GM12878 (cell line): ENCODE data around the gene TMPRSS4. TPM values are rescaled to one million over a fixed set of nuclear protein-coding genes. Genes with fewer than 3 reads are reported as not detected.
A peak's percentile ranks its signal among the peaks of the same experiment; 100 is the strongest.

ENCODE experiments used
- JUNB ChIP-seq: IDR thresholded peaks from 2 replicates; pipeline ENCODE4 v1.6.1; 2016; ENCODE audit warnings: antibody characterized with exemption, mild to moderate bottlenecking
- KDM1A ChIP-seq: fragments of 200-600 bp; sonication (generic); IDR thresholded peaks from 2 replicates; pipeline ENCODE4 v1.6.1; 2016; ENCODE audit warnings: borderline replicate concordance
- MTA2 ChIP-seq: fragments of 450-650 bp; IDR thresholded peaks from 2 replicates; pipeline ENCODE4 v1.6.1; 2016; ENCODE audit warnings: low read depth, mild to moderate bottlenecking, moderate library complexity
- NFXL1 ChIP-seq: fragments of 450-650 bp; IDR thresholded peaks from 2 replicates; pipeline ENCODE4 v1.6.1; 2017; ENCODE audit warnings: antibody characterized with exemption, mild to moderate bottlenecking, borderline replicate concordance
- NFYA ChIP-seq: IDR thresholded peaks from 2 replicates; pipeline ENCODE4 v1.6.1; 2011; ENCODE audit warnings: low read depth, mild to moderate bottlenecking, low read length, improper control_type of control experiment, borderline replicate concordance
- NR2C2 ChIP-seq: IDR thresholded peaks from 2 replicates; pipeline ENCODE4 v1.6.1; 2011; ENCODE audit warnings: borderline replicate concordance, low read depth; ENCODE audit not compliant: control insufficient read depth, insufficient read length
- RCOR1 ChIP-seq: conservative IDR thresholded peaks from 2 replicates; pipeline ENCODE4 v1.6.1; 2012; ENCODE audit warnings: low read depth, low read length, improper control_type of control experiment
- RFX5 ChIP-seq: IDR thresholded peaks from 2 replicates; pipeline ENCODE4 v1.6.1; 2011; ENCODE audit warnings: low read depth, low read length, improper control_type of control experiment
- RUNX3 ChIP-seq: IDR thresholded peaks from 2 replicates; pipeline ENCODE4 v1.6.1; 2012; ENCODE audit warnings: low read length, inconsistent platforms
- SP1 ChIP-seq: IDR thresholded peaks from one replicate; pipeline ENCODE4 v1.6.1; 2011; ENCODE audit warnings: low read depth, low read length
- SREBF2 ChIP-seq: IDR thresholded peaks from 2 replicates; pipeline ENCODE4 v1.6.1; 2012; ENCODE audit warnings: mild to moderate bottlenecking, low read length
- SUPT20H ChIP-seq: IDR thresholded peaks from 2 replicates; pipeline ENCODE4 v1.6.1; 2011; ENCODE audit warnings: low read depth, mild to moderate bottlenecking, low read length, moderate library complexity, borderline replicate concordance; ENCODE audit not compliant: control insufficient read depth
- ZNF217 ChIP-seq: fragments of 450-650 bp; IDR thresholded peaks from 2 replicates; pipeline ENCODE4 v1.6.1; 2017; ENCODE audit warnings: antibody characterized with exemption, mild to moderate bottlenecking
- polyA plus RNA-seq, 11 experiments: library from polyadenylated mRNA; depleted of rRNA in 4 of 11; unstranded in 6 of 11; stranded (reverse) in 5 of 11; fragments of >200 nt; fragmentation: Nextera tagmentation in 4 of 11; fragmentation: Illumina TruSeq in 1 of 11; extraction: Ambion mirVana in 4 of 11; extraction: Trizol in 1 of 11; gene quantifications; 1 replicate in 1 of 11; 2 replicates in 10 of 11; pipeline versions ENCODE4 v1.2.1 to v1.2.3, GENCODE V29; 2011 to 2016; ENCODE audit warnings: inconsistent platforms in 2 of 11, missing spikeins in 2 of 11, low read depth in 1 of 11
- total RNA-seq, 4 experiments: library from RNA; depleted of rRNA in 3 of 4; stranded (reverse); fragments of >200 nt in 3 of 4; fragmentation: Illumina TruSeq in 1 of 4; extraction: Trizol in 1 of 4; gene quantifications; 2 replicates each; pipeline versions ENCODE4 v1.2.1 to v1.2.3, GENCODE V29; 2013 to 2021
- TF ChIP-seq, protein P1 (sequence below): fragments of 450-650 bp; formaldehyde crosslinking; IDR thresholded peaks from 2 replicates; pipeline ENCODE4 v1.4.0; 2022; ENCODE audit warnings: mild to moderate bottlenecking, moderate library complexity
- TF ChIP-seq, protein P2 (sequence below): fragments of 450-650 bp; IDR thresholded peaks from 2 replicates; pipeline ENCODE4 v1.6.1; 2017; ENCODE audit warnings: mild to moderate bottlenecking, low read depth, inconsistent platforms; ENCODE audit not compliant: poor library complexity, severe bottlenecking

Gene TMPRSS4
- total and polyA plus RNA-seq, 10 of the 15 experiments (the other 5 are each of a cell fraction or from before 2014, with no cell fraction given) = 0.14 to 0.26 TPM; not detected in 8

DNA sequence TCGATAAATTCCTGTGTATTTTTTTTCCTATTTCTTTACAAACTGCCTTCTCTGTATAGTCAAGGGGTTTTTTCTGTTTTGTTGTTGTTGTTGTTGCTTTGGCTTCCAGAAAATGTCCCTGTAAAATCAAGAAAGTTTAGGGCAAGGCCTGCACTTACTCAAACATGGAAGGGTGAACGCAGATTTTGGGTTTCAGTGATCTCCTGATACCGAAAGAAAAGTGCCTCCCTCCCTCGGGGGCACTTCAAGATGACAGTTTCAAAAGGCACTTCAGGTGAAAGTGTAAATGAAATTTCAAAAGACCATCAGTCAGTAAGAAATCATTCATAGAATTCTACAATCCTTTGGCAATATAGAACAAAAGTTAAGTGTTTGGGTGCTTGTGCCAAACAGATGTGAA lies 43.4 kb upstream of the TMPRSS4 start (continued):
- TF ChIP-seq, protein P1, sequence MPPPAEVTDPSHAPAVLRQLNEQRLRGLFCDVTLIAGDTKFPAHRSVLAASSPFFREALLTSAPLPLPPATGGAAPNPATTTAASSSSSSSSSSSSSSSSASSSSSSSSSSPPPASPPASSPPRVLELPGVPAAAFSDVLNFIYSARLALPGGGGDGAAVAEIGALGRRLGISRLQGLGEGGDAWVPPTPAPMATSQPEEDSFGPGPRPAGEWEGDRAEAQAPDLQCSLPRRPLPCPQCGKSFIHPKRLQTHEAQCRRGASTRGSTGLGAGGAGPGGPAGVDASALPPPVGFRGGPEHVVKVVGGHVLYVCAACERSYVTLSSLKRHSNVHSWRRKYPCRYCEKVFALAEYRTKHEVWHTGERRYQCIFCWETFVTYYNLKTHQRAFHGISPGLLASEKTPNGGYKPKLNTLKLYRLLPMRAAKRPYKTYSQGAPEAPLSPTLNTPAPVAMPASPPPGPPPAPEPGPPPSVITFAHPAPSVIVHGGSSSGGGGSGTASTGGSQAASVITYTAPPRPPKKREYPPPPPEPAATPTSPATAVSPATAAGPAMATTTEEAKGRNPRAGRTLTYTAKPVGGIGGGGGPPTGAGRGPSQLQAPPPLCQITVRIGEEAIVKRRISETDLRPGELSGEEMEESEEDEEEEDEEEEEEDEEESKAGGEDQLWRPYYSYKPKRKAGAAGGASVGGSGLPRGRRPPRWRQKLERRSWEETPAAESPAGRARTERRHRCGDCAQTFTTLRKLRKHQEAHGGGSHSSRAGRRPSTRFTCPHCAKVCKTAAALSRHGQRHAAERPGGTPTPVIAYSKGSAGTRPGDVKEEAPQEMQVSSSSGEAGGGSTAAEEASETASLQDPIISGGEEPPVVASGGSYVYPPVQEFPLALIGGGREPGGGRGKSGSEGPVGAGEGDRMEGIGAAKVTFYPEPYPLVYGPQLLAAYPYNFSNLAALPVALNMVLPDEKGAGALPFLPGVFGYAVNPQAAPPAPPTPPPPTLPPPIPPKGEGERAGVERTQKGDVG (CRISPR knock-in tag) = no peak
- TF ChIP-seq NFXL1 = no peak
- no peak for TF ChIP-seq SREBF2
- no peak for TF ChIP-seq RCOR1
- TF ChIP-seq, protein P2, sequence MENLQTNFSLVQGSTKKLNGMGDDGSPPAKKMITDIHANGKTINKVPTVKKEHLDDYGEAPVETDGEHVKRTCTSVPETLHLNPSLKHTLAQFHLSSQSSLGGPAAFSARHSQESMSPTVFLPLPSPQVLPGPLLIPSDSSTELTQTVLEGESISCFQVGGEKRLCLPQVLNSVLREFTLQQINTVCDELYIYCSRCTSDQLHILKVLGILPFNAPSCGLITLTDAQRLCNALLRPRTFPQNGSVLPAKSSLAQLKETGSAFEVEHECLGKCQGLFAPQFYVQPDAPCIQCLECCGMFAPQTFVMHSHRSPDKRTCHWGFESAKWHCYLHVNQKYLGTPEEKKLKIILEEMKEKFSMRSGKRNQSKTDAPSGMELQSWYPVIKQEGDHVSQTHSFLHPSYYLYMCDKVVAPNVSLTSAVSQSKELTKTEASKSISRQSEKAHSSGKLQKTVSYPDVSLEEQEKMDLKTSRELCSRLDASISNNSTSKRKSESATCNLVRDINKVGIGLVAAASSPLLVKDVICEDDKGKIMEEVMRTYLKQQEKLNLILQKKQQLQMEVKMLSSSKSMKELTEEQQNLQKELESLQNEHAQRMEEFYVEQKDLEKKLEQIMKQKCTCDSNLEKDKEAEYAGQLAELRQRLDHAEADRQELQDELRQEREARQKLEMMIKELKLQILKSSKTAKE = peak; percentile 31
- no peak for TF ChIP-seq JUNB
- TF ChIP-seq MTA2 = no peak
- no peak for TF ChIP-seq NFYA
- no peak for TF ChIP-seq SUPT20H
- no peak for TF ChIP-seq RFX5
- TF ChIP-seq RUNX3 = peak; percentile 44; the same call in 1 of the 2 replicates
- no peak for TF ChIP-seq NR2C2
- no peak for TF ChIP-seq KDM1A
- TF ChIP-seq SP1 = no peak
- TF ChIP-seq ZNF217 = no peak
